ENCODE results near the gene PRCD.

PRCD gene

GRCh38 chr17:76575570-76575969, 35.7 kb downstream of the PRCD start:
- DNase-seq: no peak

GRCh38 chr17:76576189-76576588, 36.3 kb downstream of the PRCD start:
- no peak for DNase-seq

- DNase-seq: no peak
These were observed 38.0 kb downstream of the PRCD start for GRCh38 chr17:76577876-76578275.

GRCh38 chr17:76578376-76578775, 38.5 kb downstream of the PRCD start:
- no peak for DNase-seq

- DNase-seq: no peak
These were observed 39.4 kb downstream of the PRCD start for GRCh38 chr17:76579281-76579680.

- DNase-seq: no peak
These were observed 41.7 kb downstream of the PRCD start for GRCh38 chr17:76581515-76581914.

- no peak for DNase-seq
These were observed 42.8 kb downstream of the PRCD start for GRCh38 chr17:76582660-76583059.

- DNase-seq: no peak
These were observed 44.7 kb downstream of the PRCD start for GRCh38 chr17:76584427-76585032.

- no peak for DNase-seq
These were observed 45.3 kb downstream of the PRCD start for GRCh38 chr17:76585033-76585648.

- DNase-seq: peak; percentile 69
These were observed 46.1 kb downstream of the PRCD start, which contains the start of gene ST6GALNAC2 for GRCh38 chr17:76585649-76586593. Gene ST6GALNAC2, minus strand, starts transcription at chr17:76585860. Its CDS starts 52 bp downstream, at chr17:76585808.

- DNase-seq: peak; percentile 77
These were observed 47.1 kb downstream of the PRCD start for GRCh38 chr17:76586741-76587487.

- no peak for DNase-seq
These were observed 48.3 kb downstream of the PRCD start for GRCh38 chr17:76588182-76588581.

GRCh38 chr17:76593384-76593826, 53.6 kb downstream of the PRCD start:
- DNase-seq: no peak

- DNase-seq: no peak
These were observed 54.1 kb downstream of the PRCD start for GRCh38 chr17:76593959-76594358.

GRCh38 chr17:76594690-76595089, 54.8 kb downstream of the PRCD start:
- no peak for DNase-seq
